Memory B cell (primary cell): ENCODE data around the gene SURF6.
"Not testable (repeated sequence)": the region's sequence is repeated elsewhere in the genome, so short reads cannot be mapped to it uniquely, and the experiment has no call there.

ENCODE experiments used
- ATAC-seq: fragments of 150-1000 bp; cut with Tn5 transposase; 2 replicates; pipeline ENCODE4 v1.10.0; 2021; ENCODE audit warnings: low read depth, mild to moderate bottlenecking, moderate library complexity
- DNase-seq, 2 donors: peaks; one replicate each; pipeline ENCODE4 v3.0.0; 2022; ENCODE audit warnings: low spot score in 2 of 2
- H3K27ac Mint-ChIP-seq: one replicate; pipeline ENCODE4 v1.8.0; 2022; ENCODE audit warnings: mild to moderate bottlenecking, moderate library complexity, mixed read lengths
- H3K27me3 Mint-ChIP-seq: one replicate; pipeline ENCODE4 v1.8.0; 2022; ENCODE audit warnings: mixed read lengths
- H3K36me3 Mint-ChIP-seq: one replicate; pipeline ENCODE4 v1.8.0; 2022; ENCODE audit warnings: mild to moderate bottlenecking, mixed read lengths
- H3K4me1 Mint-ChIP-seq: one replicate; pipeline ENCODE4 v1.8.0; 2022; ENCODE audit warnings: mixed read lengths
- H3K4me3 Mint-ChIP-seq: one replicate; pipeline ENCODE4 v1.8.0; 2022; ENCODE audit warnings: mild to moderate bottlenecking, moderate library complexity, mixed read lengths
- H3K9me3 Mint-ChIP-seq: one replicate; pipeline ENCODE4 v1.8.0; 2022; ENCODE audit warnings: mixed read lengths

Gene SURF6

GRCh38 chr9:133335924-133336811 lies at the start of gene SURF6:
SURF6 (minus strand) TSS chr9:133336188; CDS start chr9:133336132, 56 bp downstream.
- no peaks in the 10 kb centered on the region for H3K9me3 Mint-ChIP-seq
- H3K27me3 Mint-ChIP-seq, result no peaks in the 10 kb centered on the region
- H3K36me3 Mint-ChIP-seq, result peaks cover 30% of the 10 kb centered on the region
- peak; percentile 85 for ATAC-seq
- DNase-seq, result peak; percentile 88 to 89
- H3K4me3 Mint-ChIP-seq, result peak within 1 kb of the TSS; percentile 97
- H3K4me1 Mint-ChIP-seq, result peaks cover 31% of the 10 kb centered on the region
- peak within 1 kb of the TSS; percentile 93 for H3K27ac Mint-ChIP-seq

GRCh38 chr9:133385452-133385851 lies 49.5 kb upstream of the SURF6 start:
- DNase-seq (no peak), ATAC-seq (no peak)
- H3K36me3 Mint-ChIP-seq, result no peaks in the 10 kb centered on the region
- H3K4me1 Mint-ChIP-seq, result no peaks in the 10 kb centered on the region
- H3K27ac Mint-ChIP-seq, result no peak overlapping the region
- H3K9me3 Mint-ChIP-seq, result no peaks in the 10 kb centered on the region
- no peak overlapping the region for H3K4me3 Mint-ChIP-seq
- peaks cover 9% of the 10 kb centered on the region for H3K27me3 Mint-ChIP-seq

DNA sequence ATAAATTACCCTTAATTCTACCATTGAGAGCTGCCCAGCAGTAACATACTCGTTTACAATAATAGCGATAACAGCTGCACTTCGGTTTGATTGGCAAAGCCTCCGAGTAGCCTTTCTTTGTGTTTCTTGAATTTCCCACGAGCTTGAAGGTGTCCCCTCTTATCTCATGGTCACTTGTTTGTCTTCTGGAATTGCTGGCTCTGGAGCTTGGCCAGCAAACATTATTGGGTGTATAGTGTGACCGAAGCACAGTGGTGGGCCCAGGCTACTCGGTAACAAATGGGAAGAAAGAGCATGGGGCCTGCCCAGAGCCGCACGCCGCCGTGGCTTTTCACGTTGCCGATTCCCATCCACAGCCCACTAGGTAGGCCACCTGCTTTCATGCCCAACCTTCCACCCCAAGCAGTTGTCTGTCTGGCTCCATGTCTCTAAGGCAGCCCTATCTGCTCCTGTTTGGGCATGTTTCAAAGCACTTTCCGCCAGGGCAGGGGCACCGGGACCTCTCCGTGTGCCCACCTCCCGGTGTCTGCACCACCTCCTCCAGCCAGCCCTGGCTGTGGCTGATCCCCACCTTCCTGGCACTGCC lies 48.8 kb upstream of the SURF6 start:
- H3K9me3 Mint-ChIP-seq, result no peaks in the 10 kb centered on the region

GRCh38 chr9:133383438-133383837 lies 47.5 kb upstream of the SURF6 start:
- no peaks in the 10 kb centered on the region for H3K36me3 Mint-ChIP-seq
- no peak for ATAC-seq
- H3K4me1 Mint-ChIP-seq, result no peaks in the 10 kb centered on the region
- H3K27me3 Mint-ChIP-seq, result no peaks in the 10 kb centered on the region
- no peak for DNase-seq
- no peak overlapping the region for H3K27ac Mint-ChIP-seq
- no peaks in the 10 kb centered on the region for H3K9me3 Mint-ChIP-seq
- no peak overlapping the region for H3K4me3 Mint-ChIP-seq

More for the DNA sequence above, 48.8 kb upstream of the SURF6 start:
- H3K36me3 Mint-ChIP-seq, result no peaks in the 10 kb centered on the region
- ATAC-seq (no peak), DNase-seq (no peak)
- H3K4me1 Mint-ChIP-seq, result no peaks in the 10 kb centered on the region
- no peak overlapping the region for H3K4me3 Mint-ChIP-seq
- H3K27me3 Mint-ChIP-seq, result peaks cover 4% of the 10 kb centered on the region
- no peak overlapping the region for H3K27ac Mint-ChIP-seq

- DNase-seq, result no peak
- Mint-ChIP-seq H3K4me1 (no peaks in the 10 kb centered on the region), H3K36me3 (no peaks in the 10 kb centered on the region), H3K27me3 (no peaks in the 10 kb centered on the region), H3K9me3 (no peaks in the 10 kb centered on the region), H3K27ac (no peak overlapping the region), H3K4me3 (no peak overlapping the region)
- ATAC-seq, result no peak
These were observed 46.6 kb upstream of the SURF6 start for GRCh38 chr9:133382507-133383141.

DNA sequence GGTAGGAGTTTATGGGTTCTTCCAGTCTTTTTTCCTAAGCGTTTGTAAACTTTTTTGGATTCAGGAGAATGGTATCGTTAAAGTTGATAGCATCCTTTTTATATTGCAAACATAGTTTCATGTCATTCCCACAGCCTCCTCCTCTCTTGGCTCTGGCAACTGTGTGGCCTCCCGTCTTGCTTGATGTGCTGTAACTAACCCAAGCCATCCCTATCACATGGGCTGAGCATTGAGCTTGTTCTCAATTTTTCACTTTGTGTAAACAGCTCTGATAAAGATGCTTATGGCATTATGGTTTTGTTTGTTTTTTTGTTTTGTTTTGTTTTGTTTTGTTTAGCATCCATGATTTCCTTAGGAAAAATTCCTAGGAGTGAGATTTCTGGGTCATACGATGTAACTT lies 44.7 kb upstream of the SURF6 start:
- no peaks in the 10 kb centered on the region for H3K36me3 Mint-ChIP-seq
- H3K4me3 Mint-ChIP-seq, result no peak overlapping the region
- no peaks in the 10 kb centered on the region for H3K27me3 Mint-ChIP-seq
- no peak overlapping the region for H3K27ac Mint-ChIP-seq
- H3K4me1 Mint-ChIP-seq, result no peaks in the 10 kb centered on the region
- DNase-seq, result no peak
- no peak for ATAC-seq
- no peaks in the 10 kb centered on the region for H3K9me3 Mint-ChIP-seq

GRCh38 chr9:133379153-133380086 lies 43.4 kb upstream of the SURF6 start:
- Mint-ChIP-seq H3K27ac (no peak overlapping the region), H3K9me3 (no peaks in the 10 kb centered on the region), H3K36me3 (no peaks in the 10 kb centered on the region), H3K4me1 (peaks cover 8% of the 10 kb centered on the region), H3K27me3 (no peaks in the 10 kb centered on the region), H3K4me3 (no peak overlapping the region)
- DNase-seq (no peak), ATAC-seq (no peak)

DNA sequence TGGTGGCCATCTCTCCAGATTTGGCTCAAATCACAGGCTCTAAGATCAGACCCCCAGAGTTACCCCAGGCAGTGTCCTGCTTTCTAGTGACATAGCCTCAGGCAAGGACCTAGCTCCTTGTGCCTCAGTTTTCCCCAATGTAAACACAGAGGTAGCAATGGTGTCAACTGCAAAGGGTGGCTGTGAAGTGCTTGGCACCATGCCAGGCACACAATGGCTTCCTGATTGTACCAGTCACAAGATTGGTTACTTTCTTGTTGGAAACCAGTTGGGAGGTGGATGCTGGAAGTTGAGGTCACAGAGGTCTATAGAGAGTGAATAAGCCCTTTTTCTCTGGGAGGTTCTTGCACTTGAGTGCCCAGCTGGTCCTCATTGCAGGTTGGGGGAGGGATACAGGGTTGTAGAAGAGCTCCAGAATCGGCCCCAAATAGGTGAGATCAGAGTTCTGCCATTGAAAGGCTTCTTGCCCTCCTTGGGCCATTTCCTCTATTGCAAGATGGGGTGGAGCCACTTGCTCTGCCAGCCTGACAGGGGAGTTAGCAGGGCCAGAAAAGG lies 42.5 kb upstream of the SURF6 start:
- Mint-ChIP-seq H3K4me1 (peaks cover 8% of the 10 kb centered on the region), H3K9me3 (no peaks in the 10 kb centered on the region), H3K27ac (no peak overlapping the region), H3K27me3 (no peaks in the 10 kb centered on the region), H3K4me3 (no peak overlapping the region), H3K36me3 (no peaks in the 10 kb centered on the region)
- ATAC-seq, result no peak
- DNase-seq, result no peak

DNA sequence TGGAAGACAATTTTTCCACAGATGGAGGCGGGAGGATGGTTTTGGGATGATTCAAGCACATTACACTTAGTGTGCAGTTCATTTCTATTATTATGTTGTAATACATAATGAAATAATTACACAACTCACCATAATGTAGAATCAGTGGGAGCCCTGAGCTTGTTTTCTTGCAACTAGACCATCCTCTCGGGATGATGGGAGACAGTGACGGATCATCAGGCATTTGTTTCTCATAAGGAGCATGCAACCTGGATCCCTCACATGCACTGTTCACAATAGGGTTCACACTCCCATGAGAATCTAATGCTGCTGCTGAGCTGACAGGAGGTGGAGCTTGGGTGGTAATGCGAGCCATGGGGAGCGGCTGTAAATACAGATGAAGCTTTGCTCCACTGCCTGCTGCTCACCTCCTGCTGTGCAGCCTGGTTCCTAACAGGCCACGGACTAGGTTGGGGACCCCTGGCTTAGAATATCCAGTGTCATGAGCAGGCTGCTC lies 41.8 kb upstream of the SURF6 start:
- ATAC-seq (no peak), DNase-seq (no peak)
- no peak overlapping the region for H3K4me3 Mint-ChIP-seq
- no peaks in the 10 kb centered on the region for H3K9me3 Mint-ChIP-seq
- peaks cover 8% of the 10 kb centered on the region for H3K4me1 Mint-ChIP-seq
- no peak overlapping the region for H3K27ac Mint-ChIP-seq
- H3K27me3 Mint-ChIP-seq, result no peaks in the 10 kb centered on the region
- H3K36me3 Mint-ChIP-seq, result no peaks in the 10 kb centered on the region

GRCh38 chr9:133377280-133377679 lies 41.3 kb upstream of the SURF6 start:
- not testable (repeated sequence) for ATAC-seq, H3K36me3 Mint-ChIP-seq, H3K27me3 Mint-ChIP-seq, H3K27ac Mint-ChIP-seq, DNase-seq, H3K9me3 Mint-ChIP-seq
- Mint-ChIP-seq H3K4me3 (peak overlapping the region; percentile 39), H3K4me1 (peaks cover 13% of the 10 kb centered on the region)

GRCh38 chr9:133375724-133376654 lies 40.0 kb upstream of the SURF6 start, which contains the start of the genes STKLD1 and SURF4:
STKLD1 (plus strand) TSS chr9:133376366; CDS start chr9:133376474, 108 bp downstream.
SURF4 (minus strand) TSS chr9:133376060; CDS start chr9:133375969, 91 bp downstream.
- Mint-ChIP-seq H3K9me3 (no peaks in the 10 kb centered on the region), H3K36me3 (no peaks in the 10 kb centered on the region), H3K4me1 (peaks cover 24% of the 10 kb centered on the region), H3K4me3 (peak within 1 kb of the TSS; percentile 95), H3K27ac (peak within 1 kb of the TSS; percentile 90), H3K27me3 (no peaks in the 10 kb centered on the region)
- ATAC-seq (peak; percentile 97), DNase-seq (peak; percentile 95 to 96)

DNA sequence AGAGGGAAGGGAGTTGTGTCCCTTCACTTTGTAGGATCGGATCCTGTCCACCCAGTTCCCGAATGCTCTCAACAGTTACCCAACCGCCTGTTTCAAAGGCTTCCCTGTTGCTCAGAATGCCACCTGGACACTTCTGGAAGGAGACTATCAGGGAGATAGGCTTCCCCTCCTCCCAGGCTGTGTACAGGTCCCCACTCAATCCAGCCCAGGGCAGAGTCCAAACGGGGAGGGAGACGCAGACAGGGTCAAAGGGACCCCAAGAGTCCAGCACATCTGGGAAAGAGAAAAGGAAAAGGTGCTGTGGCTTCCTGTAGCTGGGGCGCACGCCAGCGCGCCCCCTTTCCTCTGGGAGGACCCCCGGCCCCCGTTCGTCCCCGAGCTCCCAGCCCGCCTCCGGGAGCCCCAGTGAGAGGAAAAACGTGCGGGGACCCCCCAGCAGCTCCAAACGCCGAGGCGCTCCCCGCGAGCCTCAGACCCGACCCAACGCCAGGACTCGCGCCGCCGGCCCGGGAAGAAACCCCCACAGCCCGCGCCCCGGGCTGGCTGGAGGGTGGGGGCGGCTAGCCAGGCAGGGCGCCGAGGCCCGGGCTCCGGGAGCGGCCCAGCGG lies 39.2 kb upstream of the SURF6 start:
- Mint-ChIP-seq H3K9me3 (no peaks in the 10 kb centered on the region), H3K4me3 (peak overlapping the region; percentile 95), H3K27ac (peak overlapping the region; percentile 90), H3K4me1 (peaks cover 32% of the 10 kb centered on the region), H3K27me3 (no peaks in the 10 kb centered on the region), H3K36me3 (peaks cover 3% of the 10 kb centered on the region)
- peak; percentile 5 for ATAC-seq
- no peak for DNase-seq
